ENCODE data around the gene COMMD9.

COMMD9 gene

DNA sequence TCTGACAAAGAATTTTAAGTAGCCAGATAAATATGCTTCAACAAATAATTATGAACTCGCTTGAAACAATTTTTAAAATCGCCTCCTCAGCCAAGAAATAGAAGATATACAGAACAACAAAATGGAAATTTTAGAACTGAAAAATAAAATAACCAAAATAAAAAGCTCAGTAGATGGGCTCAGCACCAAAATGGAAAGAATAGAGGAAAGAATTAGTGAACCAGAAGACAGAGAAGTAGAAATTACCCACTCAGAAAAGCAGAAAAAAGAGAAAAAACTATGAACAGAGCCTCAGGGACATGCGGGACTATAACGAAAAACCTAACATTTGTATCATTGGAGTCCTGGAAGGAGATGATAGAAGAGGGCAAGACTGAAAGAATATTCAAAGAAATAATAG lies 7.4 kb downstream of the COMMD9 start:
- Histone ChIP-seq H3K9me3 (ENCODE audit: insufficient read depth, low read length) (no peaks in the 10 kb centered on the region), H4K20me1 (ENCODE audit: insufficient read depth, low read length) (no peaks in the 10 kb centered on the region), H3K9ac (ENCODE audit: low read length) (no peak overlapping the region), H3K79me2 (ENCODE audit: low read length) (no peaks in the 10 kb centered on the region), H3K4me1 (ENCODE audit: low read length) (no peaks in the 10 kb centered on the region), H3K27me3 (ENCODE audit: low read depth, low read length) (no peaks in the 10 kb centered on the region), H3K36me3 (replicated peaks; ENCODE audit: low read depth, low read length) (no peaks in the 10 kb centered on the region), H3K4me3 (ENCODE audit: low read length) (no peak overlapping the region), H3K27ac (ENCODE audit: low read length) (no peak overlapping the region), H3K4me2 (ENCODE audit: low read length) (no peak overlapping the region), H2AFZ (ENCODE audit: low read depth, low read length) (no peak overlapping the region)
- no peak for TF ChIP-seq EZH2phosphoT487 (IDR thresholded peaks at IDR 0.05; ENCODE audit: low read depth)
- TF ChIP-seq, protein P1, sequence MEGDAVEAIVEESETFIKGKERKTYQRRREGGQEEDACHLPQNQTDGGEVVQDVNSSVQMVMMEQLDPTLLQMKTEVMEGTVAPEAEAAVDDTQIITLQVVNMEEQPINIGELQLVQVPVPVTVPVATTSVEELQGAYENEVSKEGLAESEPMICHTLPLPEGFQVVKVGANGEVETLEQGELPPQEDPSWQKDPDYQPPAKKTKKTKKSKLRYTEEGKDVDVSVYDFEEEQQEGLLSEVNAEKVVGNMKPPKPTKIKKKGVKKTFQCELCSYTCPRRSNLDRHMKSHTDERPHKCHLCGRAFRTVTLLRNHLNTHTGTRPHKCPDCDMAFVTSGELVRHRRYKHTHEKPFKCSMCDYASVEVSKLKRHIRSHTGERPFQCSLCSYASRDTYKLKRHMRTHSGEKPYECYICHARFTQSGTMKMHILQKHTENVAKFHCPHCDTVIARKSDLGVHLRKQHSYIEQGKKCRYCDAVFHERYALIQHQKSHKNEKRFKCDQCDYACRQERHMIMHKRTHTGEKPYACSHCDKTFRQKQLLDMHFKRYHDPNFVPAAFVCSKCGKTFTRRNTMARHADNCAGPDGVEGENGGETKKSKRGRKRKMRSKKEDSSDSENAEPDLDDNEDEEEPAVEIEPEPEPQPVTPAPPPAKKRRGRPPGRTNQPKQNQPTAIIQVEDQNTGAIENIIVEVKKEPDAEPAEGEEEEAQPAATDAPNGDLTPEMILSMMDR (IDR thresholded peaks at IDR 0.05; ENCODE audit: low read depth, low read length): no peak

DNA sequence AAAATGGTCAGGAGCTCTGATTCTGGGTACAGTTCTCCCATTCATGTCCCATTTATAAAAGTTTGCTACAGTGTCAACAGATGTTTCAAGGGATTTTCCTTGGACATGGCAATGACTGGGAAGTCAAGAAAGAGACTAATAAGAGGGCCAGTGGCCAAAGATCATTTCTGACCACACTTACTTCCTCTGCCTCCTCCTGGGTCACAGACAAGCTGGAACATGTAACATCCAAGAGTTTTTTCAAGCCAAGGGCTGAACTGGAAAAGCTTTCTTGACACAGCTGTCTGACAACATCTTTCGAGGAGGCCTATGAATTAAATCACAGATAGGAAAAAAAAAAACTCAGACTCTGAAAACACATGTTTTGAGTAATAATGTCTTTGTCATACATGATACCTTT lies 8.7 kb downstream of the COMMD9 start:
- no peaks in the 10 kb centered on the region for H3K36me3 ChIP-seq (replicated peaks; ENCODE audit: low read depth, low read length)
- no peaks in the 10 kb centered on the region for H4K20me1 ChIP-seq (ENCODE audit: insufficient read depth, low read length)
- H3K4me2 ChIP-seq (ENCODE audit: low read length): no peak overlapping the region
- no peak overlapping the region for H3K27ac ChIP-seq (ENCODE audit: low read length)
- H3K9me3 ChIP-seq (ENCODE audit: insufficient read depth, low read length): no peaks in the 10 kb centered on the region
- no peaks in the 10 kb centered on the region for H3K27me3 ChIP-seq (ENCODE audit: low read depth, low read length)
- no peaks in the 10 kb centered on the region for H3K79me2 ChIP-seq (ENCODE audit: low read length)
- H3K9ac ChIP-seq (ENCODE audit: low read length): no peak overlapping the region
- no peak overlapping the region for H3K4me3 ChIP-seq (ENCODE audit: low read length)
- no peaks in the 10 kb centered on the region for H3K4me1 ChIP-seq (ENCODE audit: low read length)
- H2AFZ ChIP-seq (ENCODE audit: low read depth, low read length): no peak overlapping the region
- TF ChIP-seq, protein P1 (IDR thresholded peaks at IDR 0.05; ENCODE audit: low read depth, low read length): no peak
- no peak for TF ChIP-seq EZH2phosphoT487 (IDR thresholded peaks at IDR 0.05; ENCODE audit: low read depth)

DNA sequence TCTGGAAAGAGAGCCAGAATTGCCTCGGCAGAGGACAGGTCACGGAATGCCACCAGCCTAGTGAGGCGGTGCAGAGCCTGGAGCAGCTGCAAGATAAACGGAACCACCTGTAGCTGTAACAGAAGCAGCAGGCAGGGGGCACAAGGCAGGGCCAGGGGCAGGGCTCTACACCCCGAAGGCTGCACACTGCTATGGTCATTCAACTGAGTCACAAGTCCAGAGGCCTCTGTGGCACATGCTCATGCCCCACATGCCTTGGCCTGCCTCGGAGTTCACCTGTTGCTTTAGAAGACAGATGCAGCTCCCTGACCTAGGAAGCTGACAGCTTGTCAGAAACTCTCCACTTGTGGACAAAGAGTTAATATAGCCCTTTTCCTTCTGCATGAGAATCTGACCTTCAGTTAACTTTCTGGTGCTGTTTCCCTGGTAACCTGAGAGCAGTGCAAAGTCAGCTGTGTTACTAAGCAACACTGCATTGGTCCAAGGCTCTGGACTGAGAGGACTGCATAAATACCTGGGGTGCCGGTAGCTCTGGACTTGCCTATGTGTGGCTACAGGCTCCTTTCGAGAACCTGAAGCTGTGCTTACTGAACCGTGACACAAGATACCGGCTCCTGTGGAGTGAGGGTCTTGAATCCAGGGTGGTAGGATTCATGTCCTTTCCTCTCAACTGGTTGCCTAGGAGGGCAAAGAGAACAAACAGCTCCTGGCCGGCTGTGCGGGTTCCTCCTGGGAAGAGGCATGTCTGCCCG lies 10.5 kb downstream of the COMMD9 start:
- H3K27me3 ChIP-seq (ENCODE audit: low read depth, low read length): no peaks in the 10 kb centered on the region
- no peak overlapping the region for H3K4me2 ChIP-seq (ENCODE audit: low read length)
- H3K27ac ChIP-seq (ENCODE audit: low read length): no peak overlapping the region
- H3K79me2 ChIP-seq (ENCODE audit: low read length): no peaks in the 10 kb centered on the region
- TF ChIP-seq EZH2phosphoT487 (IDR thresholded peaks at IDR 0.05; ENCODE audit: low read depth): no peak
- TF ChIP-seq, protein P1 (IDR thresholded peaks at IDR 0.05; ENCODE audit: low read depth, low read length): no peak
- H3K9me3 ChIP-seq (ENCODE audit: insufficient read depth, low read length): no peaks in the 10 kb centered on the region
- H3K4me1 ChIP-seq (ENCODE audit: low read length): no peaks in the 10 kb centered on the region
- H2AFZ ChIP-seq (ENCODE audit: low read depth, low read length): no peak overlapping the region
- H3K9ac ChIP-seq (ENCODE audit: low read length): no peak overlapping the region
- no peaks in the 10 kb centered on the region for H4K20me1 ChIP-seq (ENCODE audit: insufficient read depth, low read length)
- no peak overlapping the region for H3K4me3 ChIP-seq (ENCODE audit: low read length)
- no peaks in the 10 kb centered on the region for H3K36me3 ChIP-seq (replicated peaks; ENCODE audit: low read depth, low read length)

DNA sequence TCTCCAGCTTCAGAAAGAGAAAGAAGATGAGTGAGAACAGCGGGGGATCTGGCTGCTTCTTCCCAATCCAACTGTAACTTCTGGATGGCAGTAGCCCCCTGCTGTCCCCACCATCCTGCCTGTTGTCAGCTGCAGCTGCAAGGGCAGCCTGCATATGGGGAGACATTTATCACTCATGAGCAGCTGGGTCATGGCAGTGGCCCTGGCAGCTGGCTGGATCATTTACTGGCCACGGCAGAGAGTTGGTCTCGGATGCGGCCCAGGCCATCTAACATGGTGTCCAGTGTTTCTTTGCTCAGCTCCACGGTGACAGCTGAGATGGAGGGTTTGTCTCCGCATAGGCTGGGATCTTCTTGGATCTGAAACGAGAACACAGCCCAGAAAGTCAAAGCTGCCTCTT lies 14.8 kb downstream of the COMMD9 start:
- H3K36me3 ChIP-seq (replicated peaks; ENCODE audit: low read depth, low read length): no peaks in the 10 kb centered on the region
- no peak overlapping the region for H3K4me3 ChIP-seq (ENCODE audit: low read length)
- no peaks in the 10 kb centered on the region for H3K9me3 ChIP-seq (ENCODE audit: insufficient read depth, low read length)
- H3K4me2 ChIP-seq (ENCODE audit: low read length): no peak overlapping the region
- H4K20me1 ChIP-seq (ENCODE audit: insufficient read depth, low read length): no peaks in the 10 kb centered on the region
- no peaks in the 10 kb centered on the region for H3K4me1 ChIP-seq (ENCODE audit: low read length)
- TF ChIP-seq, protein P1 (IDR thresholded peaks at IDR 0.05; ENCODE audit: low read depth, low read length): no peak
- no peak for TF ChIP-seq EZH2phosphoT487 (IDR thresholded peaks at IDR 0.05; ENCODE audit: low read depth)
- no peak overlapping the region for H3K9ac ChIP-seq (ENCODE audit: low read length)
- no peak overlapping the region for H3K27ac ChIP-seq (ENCODE audit: low read length)
- no peaks in the 10 kb centered on the region for H3K79me2 ChIP-seq (ENCODE audit: low read length)
- no peaks in the 10 kb centered on the region for H3K27me3 ChIP-seq (ENCODE audit: low read depth, low read length)
- no peak overlapping the region for H2AFZ ChIP-seq (ENCODE audit: low read depth, low read length)

All from OCI-LY3 (cell line).